Endothelial cell of umbilical vein (primary cell): ENCODE measurements around the gene TULP1. TPM values are rescaled to one million over a fixed set of nuclear protein-coding genes. Genes with fewer than 3 reads are reported as not detected.

Experiments
- BruUV-seq: library from RNA; stranded (reverse); fragments of 400-500 nt; replicated peaks from 2 replicates; lab custom pipeline; 2021; lab: Mats Ljungman, UMichigan
- CTCF ChIA-PET: fragments of 300-600, 350-600 bp; sonication (Branson Sonifier 250); formaldehyde crosslinking; loops from one replicate; lab custom pipeline; 2021; ENCODE audit warnings: antibody characterized with exemption, inconsistent platforms; lab: Charles Lee
- POLR2A ChIA-PET: fragments of 300-600, 350-600 bp; sonication (Branson Sonifier 250); formaldehyde crosslinking; loops from one replicate; lab custom pipeline; 2021; ENCODE audit warnings: antibody characterized with exemption, inconsistent platforms; lab: Charles Lee
- DNase-seq: peaks from one replicate; pipeline ENCODE4 v3.0.0-alpha.2; 2011; ENCODE audit warnings: low read depth, low spot score
- FAIRE-seq: peaks from 2 replicates; lab custom pipeline; 2011; peaks lifted over from hg19 to GRCh38; lab: Jason Lieb, UNC
- H2AFZ ChIP-seq: 2 replicates; pipeline ENCODE4 v1.6.0; 2012; ENCODE audit warnings: low read depth, low read length, control low read depth, inconsistent platforms
- H3K27ac ChIP-seq: 2 replicates; pipeline ENCODE4 v1.5.1; 2011; ENCODE audit warnings: low read depth, mild to moderate bottlenecking, control low read depth, low read length, moderate library complexity; ENCODE audit not compliant: insufficient read depth
- H3K27me3 ChIP-seq, 2 experiments: 2 replicates each; pipeline versions ENCODE4 v1.6.0 to v1.6.1; 2011; ENCODE audit warnings: low read length in 2 of 2, mixed read lengths in 1 of 2; ENCODE audit not compliant: control insufficient read depth in 2 of 2, insufficient read depth in 2 of 2
- H3K36me3 ChIP-seq, 2 experiments: 2 replicates in 1 of 2; 3 replicates in 1 of 2; pipeline ENCODE4 v1.5.1; 2011; ENCODE audit warnings: low read length in 2 of 2, mild to moderate bottlenecking in 1 of 2, moderate library complexity in 1 of 2; ENCODE audit not compliant: control insufficient read depth in 2 of 2, insufficient read depth in 2 of 2; ENCODE audit errors: extremely low read depth in 1 of 2
- H3K4me1 ChIP-seq: 3 replicates; pipeline ENCODE4 v1.5.1; 2011; ENCODE audit warnings: mild to moderate bottlenecking, low read length; ENCODE audit not compliant: control insufficient read depth, insufficient read depth; ENCODE audit errors: extremely low read depth
- H3K4me2 ChIP-seq: 2 replicates; pipeline ENCODE4 v1.6.1; 2011; ENCODE audit warnings: low read length, control low read depth, mixed read lengths; ENCODE audit not compliant: insufficient read depth
- H3K4me3 ChIP-seq, 3 experiments: fragments of 200-600 bp in 1 of 3; sonication (generic), shearing (Covaris generic) in 1 of 3; replicated peaks in 1 of 3; 2 replicates each; pipeline ENCODE4 v1.5.1; 2011 to 2016; ENCODE audit warnings: control low read depth in 3 of 3, low read length in 3 of 3, mild to moderate bottlenecking in 2 of 3, inconsistent platforms in 1 of 3, low read depth in 1 of 3, moderate library complexity in 1 of 3; ENCODE audit not compliant: insufficient read depth in 1 of 3
- H3K79me2 ChIP-seq: 2 replicates; pipeline ENCODE4 v1.6.0; 2012; ENCODE audit warnings: low read length, inconsistent platforms; ENCODE audit not compliant: control insufficient read depth, insufficient read depth
- H3K9ac ChIP-seq: replicated peaks from 2 replicates; pipeline ENCODE3; 2011; ENCODE audit warnings: low read length, control low read depth; ENCODE audit not compliant: insufficient read depth; ENCODE audit errors: extremely low read depth
- H3K9me1 ChIP-seq: replicated peaks from 3 replicates; pipeline ENCODE4 v1.6.0; 2011; ENCODE audit warnings: mild to moderate bottlenecking, low read length; ENCODE audit not compliant: control insufficient read depth, insufficient read depth; ENCODE audit errors: extremely low read depth
- H3K9me3 ChIP-seq: replicated peaks from 2 replicates; pipeline ENCODE4 v1.5.1; 2012; ENCODE audit warnings: low read length, inconsistent platforms; ENCODE audit not compliant: control insufficient read depth, insufficient read depth
- H4K20me1 ChIP-seq: replicated peaks from 2 replicates; pipeline ENCODE3; 2011; ENCODE audit warnings: mild to moderate bottlenecking, low read length; ENCODE audit not compliant: control insufficient read depth, insufficient read depth; ENCODE audit errors: extremely low read depth
- FOS ChIP-seq: IDR thresholded peaks from 2 replicates; pipeline ENCODE4 v1.6.1; 2011; ENCODE audit warnings: mild to moderate bottlenecking, low read length, moderate library complexity, borderline replicate concordance; ENCODE audit not compliant: insufficient read depth
- GATA2 ChIP-seq: IDR thresholded peaks from 2 replicates; pipeline ENCODE4 v1.7.0; 2011; ENCODE audit warnings: low read depth, mild to moderate bottlenecking, moderate library complexity, mixed read lengths, low read length; ENCODE audit not compliant: insufficient read length, insufficient read depth
- JUN ChIP-seq: IDR thresholded peaks from 2 replicates; pipeline ENCODE4 v1.6.1; 2011; ENCODE audit warnings: borderline replicate concordance, low read depth; ENCODE audit not compliant: insufficient read length, insufficient read depth
- MYC ChIP-seq: IDR thresholded peaks from one replicate; pipeline ENCODE4 v1.6.1; 2011; ENCODE audit warnings: mild to moderate bottlenecking, low read depth, low read length
- POLR2A ChIP-seq: IDR thresholded peaks from 2 replicates; pipeline ENCODE4 v1.6.1; 2012; ENCODE audit warnings: low read depth, mild to moderate bottlenecking, control low read depth, low read length
- POLR2AphosphoS5 ChIP-seq: IDR thresholded peaks from 2 replicates; pipeline ENCODE4 v1.6.1; 2012; ENCODE audit warnings: low read depth, mild to moderate bottlenecking, control low read depth, low read length, moderate library complexity; ENCODE audit not compliant: insufficient read depth
- dilution Hi-C: fragments of 300-500 bp; cut with MboI; formaldehyde crosslinking; loops from one replicate; pipeline ENCODE4 v1.15.0; 2019; ENCODE audit warnings: low sequenced_read_pairs; ENCODE audit not compliant: extremely low pct_ligation_motif_present
- intact Hi-C: fragments of 100-400 bp; cut with micrococcal nuclease; formaldehyde crosslinking; loops from one replicate; pipeline ENCODE4 v1.10.0; 2022
- polyA plus RNA-seq, 4 experiments: library from polyadenylated mRNA; depleted of rRNA in 3 of 4; stranded (reverse) in 3 of 4; unstranded in 1 of 4; fragments of >200 nt; gene quantifications; 2 replicates each; pipeline versions ENCODE4 v1.2.1 to v1.2.3, GENCODE V29; 2011 to 2012; ENCODE audit warnings: missing spikeins in 1 of 4
- total RNA-seq: library from RNA; stranded (reverse); gene quantifications from 2 replicates; pipeline ENCODE4 v1.2.3, GENCODE V29; 2021
- TF ChIP-seq, protein P1 (sequence below): IDR thresholded peaks from 2 replicates; pipeline ENCODE4 v1.6.1; 2011; ENCODE audit not compliant: insufficient read depth, insufficient read length
- TF ChIP-seq, protein P2 (sequence below), 2 donors: IDR thresholded peaks; 1 replicate in 1 of 2; 2 replicates in 1 of 2; pipeline ENCODE4 v1.5.1; 2011; ENCODE audit warnings: low read length in 2 of 2, mild to moderate bottlenecking in 2 of 2, moderate library complexity in 2 of 2, control low read depth in 1 of 2, inconsistent platforms in 1 of 2, low read depth in 1 of 2; ENCODE audit not compliant: insufficient read depth in 1 of 2; ENCODE audit errors: extremely low read depth in 1 of 2

TULP1 gene
- total and polyA plus RNA-seq, 2 donors (not counting 3 experiments of a cell fraction or from before 2014, with no cell fraction given): not detected

DNA sequence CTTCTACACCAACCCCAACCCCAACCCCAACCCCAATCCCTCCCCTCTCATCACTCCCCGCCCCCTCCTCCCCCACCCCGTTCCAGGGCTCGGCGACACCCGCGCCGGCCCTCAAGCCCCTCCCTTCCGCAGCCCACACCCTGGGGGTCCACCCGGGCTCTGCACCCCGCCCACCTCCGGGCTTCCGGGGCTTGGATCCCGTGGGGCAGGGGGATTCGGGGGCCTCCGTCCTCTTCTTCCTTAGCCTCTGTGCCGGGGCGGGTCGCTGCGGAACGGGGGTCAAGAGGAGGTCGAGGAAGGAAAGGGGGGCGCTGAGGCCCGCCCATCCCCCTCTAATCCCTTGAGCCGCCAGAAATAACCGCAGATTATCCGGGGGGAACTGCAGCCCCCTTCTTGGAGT lies 690 bp downstream of the TULP1 start:
- FAIRE-seq (no peak), DNase-seq (no peak)
- intact Hi-C loops (no loop called here), dilution Hi-C loops (no loop called here)
- peaks cover 21 to 35% of the 10 kb centered on the region in 2 experiments for H3K27me3 ChIP-seq
- ChIA-PET POLR2A (no interaction called here), CTCF (no interaction called here)
- no peak overlapping the region for H3K4me3 ChIP-seq
- no peak overlapping the region for H2AFZ ChIP-seq
- H3K9me1 ChIP-seq: no peaks in the 10 kb centered on the region
- no peaks in the 10 kb centered on the region for H3K36me3 ChIP-seq
- H3K9ac ChIP-seq: no peak overlapping the region
- H3K79me2 ChIP-seq: no peaks in the 10 kb centered on the region
- no peak for TF ChIP-seq MYC
- TF ChIP-seq, protein P1, sequence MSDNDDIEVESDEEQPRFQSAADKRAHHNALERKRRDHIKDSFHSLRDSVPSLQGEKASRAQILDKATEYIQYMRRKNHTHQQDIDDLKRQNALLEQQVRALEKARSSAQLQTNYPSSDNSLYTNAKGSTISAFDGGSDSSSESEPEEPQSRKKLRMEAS: no peak
- no peak for TF ChIP-seq POLR2AphosphoS5
- no peak for TF ChIP-seq GATA2
- TF ChIP-seq POLR2A: no peak
- no peak for TF ChIP-seq FOS
- TF ChIP-seq, protein P2, sequence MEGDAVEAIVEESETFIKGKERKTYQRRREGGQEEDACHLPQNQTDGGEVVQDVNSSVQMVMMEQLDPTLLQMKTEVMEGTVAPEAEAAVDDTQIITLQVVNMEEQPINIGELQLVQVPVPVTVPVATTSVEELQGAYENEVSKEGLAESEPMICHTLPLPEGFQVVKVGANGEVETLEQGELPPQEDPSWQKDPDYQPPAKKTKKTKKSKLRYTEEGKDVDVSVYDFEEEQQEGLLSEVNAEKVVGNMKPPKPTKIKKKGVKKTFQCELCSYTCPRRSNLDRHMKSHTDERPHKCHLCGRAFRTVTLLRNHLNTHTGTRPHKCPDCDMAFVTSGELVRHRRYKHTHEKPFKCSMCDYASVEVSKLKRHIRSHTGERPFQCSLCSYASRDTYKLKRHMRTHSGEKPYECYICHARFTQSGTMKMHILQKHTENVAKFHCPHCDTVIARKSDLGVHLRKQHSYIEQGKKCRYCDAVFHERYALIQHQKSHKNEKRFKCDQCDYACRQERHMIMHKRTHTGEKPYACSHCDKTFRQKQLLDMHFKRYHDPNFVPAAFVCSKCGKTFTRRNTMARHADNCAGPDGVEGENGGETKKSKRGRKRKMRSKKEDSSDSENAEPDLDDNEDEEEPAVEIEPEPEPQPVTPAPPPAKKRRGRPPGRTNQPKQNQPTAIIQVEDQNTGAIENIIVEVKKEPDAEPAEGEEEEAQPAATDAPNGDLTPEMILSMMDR (IDR thresholded peaks at IDR 0.05; ENCODE audit: extremely low read depth in 1 of 2, insufficient read depth in 1 of 2, low read depth in 1 of 2, low read length in 2 of 2): no peak
- TF ChIP-seq JUN: no peak
- H4K20me1 ChIP-seq: no peaks in the 10 kb centered on the region
- H3K9me3 ChIP-seq: no peaks in the 10 kb centered on the region
- no TSS peak for BruUV-seq
- H3K27ac ChIP-seq: no peak overlapping the region
- no peak overlapping the region for H3K4me2 ChIP-seq
- H3K4me1 ChIP-seq: no peaks in the 10 kb centered on the region
